Mucosa of rectum (tissue), 2 donors: ENCODE results near the gene WDR20.
"Not testable (repeated sequence)": the region's sequence is repeated elsewhere in the genome, so short reads cannot be mapped to it uniquely, and the experiment has no call there.

Source experiments
- H3K27ac ChIP-seq, 2 donors: one replicate each; pipeline ENCODE4 v1.7.0; 2013; ENCODE audit warnings: inconsistent platforms in 2 of 2, low read depth in 2 of 2, low read length in 2 of 2
- H3K27me3 ChIP-seq, 2 donors: one replicate each; pipeline ENCODE4 v1.7.0; 2013; ENCODE audit warnings: low read length in 2 of 2; ENCODE audit not compliant: control insufficient read depth in 2 of 2, insufficient read depth in 2 of 2
- H3K36me3 ChIP-seq, 2 donors: one replicate each; pipeline ENCODE4 v1.7.0; 2013; ENCODE audit warnings: low read length in 2 of 2; ENCODE audit not compliant: control insufficient read depth in 2 of 2, insufficient read depth in 2 of 2
- H3K4me1 ChIP-seq, 2 donors: one replicate each; pipeline ENCODE4 v1.7.0; 2013; ENCODE audit warnings: low read length in 2 of 2, mild to moderate bottlenecking in 1 of 2; ENCODE audit not compliant: control insufficient read depth in 2 of 2, insufficient read depth in 2 of 2
- H3K4me3 ChIP-seq, 2 donors: one replicate each; pipeline ENCODE4 v1.7.0; 2013; ENCODE audit warnings: low read length in 2 of 2
- H3K9ac ChIP-seq, 2 donors: one replicate each; pipeline ENCODE4 v1.7.0; 2013; ENCODE audit warnings: low read length in 2 of 2, low read depth in 1 of 2, mild to moderate bottlenecking in 1 of 2
- H3K9me3 ChIP-seq, 2 donors: one replicate each; pipeline ENCODE4 v1.7.0; 2013; ENCODE audit warnings: low read length in 2 of 2; ENCODE audit not compliant: control insufficient read depth in 2 of 2
- donor health status: healthy.
- donor health status: Normal muscosa, but diverticular disease.

The WDR20 gene

DNA sequence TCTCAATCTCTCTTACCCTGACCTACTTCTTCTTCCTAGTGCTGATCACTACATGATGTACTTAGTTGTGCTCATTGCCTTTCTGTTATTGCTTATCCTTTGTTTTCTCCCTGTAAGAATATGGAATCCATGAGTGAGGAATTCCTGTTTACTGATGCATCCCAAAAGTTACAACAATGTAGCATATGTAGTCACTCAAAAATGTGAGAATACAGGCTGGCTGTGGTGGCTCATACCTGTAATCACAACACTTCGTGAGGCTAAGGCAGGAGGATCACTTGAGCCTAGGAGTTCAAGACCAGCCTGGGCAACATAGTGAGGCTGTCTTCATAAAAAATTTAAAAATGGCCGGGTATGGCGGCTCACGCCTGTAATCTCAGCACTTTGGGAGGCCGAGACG lies 8.0 kb upstream of the WDR20 start:
- Histone ChIP-seq H3K9ac (no peak overlapping the region), H3K27ac (no peak overlapping the region), H3K27me3 (no peaks in the 10 kb centered on the region), H3K4me3 (no peak overlapping the region), H3K9me3 (no peaks in the 10 kb centered on the region), H3K4me1 (no peaks in the 10 kb centered on the region), H3K36me3 (no peaks in the 10 kb centered on the region)

DNA sequence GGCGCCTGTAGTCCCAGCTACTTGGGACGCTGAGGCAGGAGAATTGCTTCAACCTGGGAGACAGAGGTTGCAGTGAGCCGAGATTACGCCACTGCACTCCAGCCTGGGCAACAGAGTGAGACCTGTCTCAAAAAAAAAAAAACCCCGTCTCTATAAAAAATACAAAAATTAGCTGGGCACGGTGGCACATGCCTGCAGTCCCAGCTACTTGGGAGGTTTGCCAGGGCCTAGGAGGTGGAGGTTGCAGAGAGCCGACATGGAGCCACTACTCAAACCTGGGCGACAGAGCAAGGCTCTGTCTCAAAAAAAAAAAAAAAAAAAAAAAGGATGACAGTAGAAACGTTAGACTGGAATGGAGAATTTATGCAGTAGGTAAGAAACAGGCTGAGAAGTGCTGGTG lies 5.7 kb upstream of the WDR20 start:
- H3K27me3 ChIP-seq, H3K27ac ChIP-seq, H3K4me1 ChIP-seq, H3K9ac ChIP-seq, H3K4me3 ChIP-seq, H3K9me3 ChIP-seq, H3K36me3 ChIP-seq: not testable (repeated sequence)

DNA sequence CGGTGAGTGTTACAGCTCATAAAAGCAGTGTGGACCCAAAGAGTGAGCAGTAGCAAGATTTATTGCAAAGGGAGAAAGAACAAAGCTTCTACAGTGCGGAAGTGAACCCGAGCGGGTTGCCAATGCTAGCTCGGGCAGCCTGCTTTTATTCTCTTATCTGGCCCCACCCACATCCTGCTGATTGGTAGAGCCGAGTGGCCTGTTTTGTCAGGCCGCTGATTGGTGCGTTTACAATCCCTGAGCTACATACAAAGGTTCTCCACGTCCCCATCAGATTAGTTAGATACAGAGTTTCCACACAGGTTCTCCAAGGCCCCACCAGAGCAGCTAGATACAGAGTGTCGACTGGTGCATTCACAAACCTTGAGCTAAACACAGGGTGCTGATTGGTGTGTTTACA lies 5.0 kb upstream of the WDR20 start:
- not testable (repeated sequence) for H3K4me1 ChIP-seq, H3K9ac ChIP-seq, H3K27me3 ChIP-seq, H3K4me3 ChIP-seq, H3K36me3 ChIP-seq, H3K9me3 ChIP-seq, H3K27ac ChIP-seq

DNA sequence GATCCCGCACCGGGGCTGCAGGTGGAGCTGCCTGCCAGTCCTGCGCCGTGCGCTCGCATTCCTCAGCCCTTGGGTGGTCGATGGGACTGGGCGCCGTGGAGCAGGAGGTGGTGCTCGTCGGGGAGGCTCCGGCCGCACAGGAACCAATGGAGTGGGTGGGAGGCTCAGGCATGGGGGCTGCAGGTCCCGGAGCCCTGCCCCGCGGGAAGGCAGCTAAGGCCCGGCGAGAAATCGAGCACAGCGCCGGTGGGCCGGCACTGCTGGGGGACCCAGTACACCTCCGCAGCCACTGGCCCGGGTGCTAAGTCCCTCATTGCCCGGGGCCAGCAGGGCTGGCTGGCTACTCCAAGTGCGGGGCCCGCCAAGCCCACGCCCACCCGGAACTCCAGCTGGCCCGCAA lies 4.2 kb upstream of the WDR20 start:
- not testable (repeated sequence) for H3K9ac ChIP-seq, H3K4me3 ChIP-seq, H3K27ac ChIP-seq, H3K36me3 ChIP-seq, H3K9me3 ChIP-seq, H3K4me1 ChIP-seq, H3K27me3 ChIP-seq

DNA sequence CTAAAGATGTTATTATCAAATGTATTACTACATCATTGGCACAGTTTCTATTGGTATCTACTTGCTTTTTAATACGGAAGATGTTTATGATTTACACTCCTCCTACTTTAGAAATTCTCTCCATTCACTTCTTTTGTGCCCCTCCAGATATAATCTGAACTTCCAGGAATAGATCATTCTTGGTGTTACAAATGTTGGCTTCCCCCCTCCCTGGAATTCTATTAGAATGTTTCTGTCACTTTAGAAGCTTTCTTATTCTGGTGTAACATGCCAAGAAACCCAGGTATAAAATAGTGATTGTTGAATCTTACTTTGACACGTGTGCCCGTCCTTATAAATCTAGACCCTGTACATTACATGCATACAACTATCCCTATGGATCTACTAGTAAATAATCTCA lies 1.2 kb upstream of the WDR20 start:
- Histone ChIP-seq H3K36me3 (no peaks in the 10 kb centered on the region), H3K9me3 (no peaks in the 10 kb centered on the region), H3K9ac (no peak overlapping the region), H3K4me3 (peak overlapping the region in 1 of 2 donors; percentile 98), H3K27me3 (no peaks in the 10 kb centered on the region), H3K4me1 (peaks cover 7 to 9% of the 10 kb centered on the region in 2 donors), H3K27ac (no peak overlapping the region)

DNA sequence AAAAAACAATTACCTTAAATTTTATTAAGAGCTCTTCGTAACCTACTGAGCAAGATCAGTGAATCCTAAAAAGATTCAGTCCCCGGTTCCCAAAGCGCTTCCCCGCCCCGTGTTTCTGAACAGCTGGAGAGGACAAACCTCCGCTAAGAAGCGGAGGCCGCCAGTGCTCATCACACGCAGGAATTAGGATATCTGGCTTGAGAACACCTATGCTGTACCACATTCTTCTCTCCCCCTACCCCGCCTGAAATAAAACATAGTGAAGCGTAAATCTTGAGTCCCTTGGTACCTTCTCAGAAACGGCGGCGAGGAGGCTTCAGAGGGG lies 774 bp upstream of the WDR20 start:
- H3K36me3 ChIP-seq, result no peaks in the 10 kb centered on the region
- H3K9me3 ChIP-seq, result no peaks in the 10 kb centered on the region
- peak overlapping the region; percentile 63 to 73 for H3K9ac ChIP-seq
- H3K27ac ChIP-seq, result peak overlapping the region; percentile 53 to 75
- H3K4me3 ChIP-seq, result peak overlapping the region; percentile 98 to 99
- H3K27me3 ChIP-seq, result no peaks in the 10 kb centered on the region
- peaks cover 7 to 9% of the 10 kb centered on the region in 2 donors for H3K4me1 ChIP-seq

DNA sequence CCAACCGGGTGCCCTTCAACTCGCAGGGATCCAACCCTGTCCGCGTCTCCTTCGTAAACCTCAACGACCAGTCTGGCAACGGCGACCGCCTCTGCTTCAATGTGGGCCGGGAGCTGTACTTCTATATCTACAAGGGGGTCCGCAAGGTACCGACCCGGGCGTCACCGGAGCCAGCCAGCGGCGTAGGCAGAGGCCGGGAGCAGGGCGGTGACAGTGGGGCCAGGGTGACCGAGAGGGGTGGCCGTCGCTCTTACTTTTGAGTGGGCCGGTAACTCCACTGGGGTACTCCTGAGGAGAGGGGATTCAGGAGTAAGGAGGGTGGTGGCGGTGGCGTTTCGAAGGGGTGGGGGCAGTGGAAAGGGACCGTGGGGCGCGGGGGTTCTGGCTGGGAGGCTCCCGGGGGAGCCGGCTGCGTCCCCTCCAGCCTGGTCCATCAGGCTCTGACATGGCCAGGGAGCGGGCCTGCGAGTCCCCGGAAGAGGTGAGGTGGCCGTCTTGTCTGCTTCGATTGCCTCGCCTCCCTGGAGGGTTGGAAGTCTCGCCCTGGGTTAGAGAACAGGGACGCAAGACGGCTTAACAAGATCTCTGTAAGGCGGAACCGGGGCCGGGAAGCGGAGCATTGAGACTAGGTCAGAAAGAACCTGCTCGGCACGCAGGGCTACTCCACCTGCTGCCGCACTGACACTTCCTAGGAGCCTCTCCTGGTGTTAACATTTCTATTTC lies 491 bp downstream of the WDR20 start:
- H3K4me3 ChIP-seq, result peak overlapping the region; percentile 98 to 99
- H3K4me1 ChIP-seq, result peaks cover 7 to 9% of the 10 kb centered on the region in 2 donors
- no peaks in the 10 kb centered on the region for H3K27me3 ChIP-seq
- H3K36me3 ChIP-seq, result no peaks in the 10 kb centered on the region
- H3K9me3 ChIP-seq, result no peaks in the 10 kb centered on the region
- peak overlapping the region; percentile 96 for H3K9ac ChIP-seq
- peak overlapping the region; percentile 85 to 86 for H3K27ac ChIP-seq

DNA sequence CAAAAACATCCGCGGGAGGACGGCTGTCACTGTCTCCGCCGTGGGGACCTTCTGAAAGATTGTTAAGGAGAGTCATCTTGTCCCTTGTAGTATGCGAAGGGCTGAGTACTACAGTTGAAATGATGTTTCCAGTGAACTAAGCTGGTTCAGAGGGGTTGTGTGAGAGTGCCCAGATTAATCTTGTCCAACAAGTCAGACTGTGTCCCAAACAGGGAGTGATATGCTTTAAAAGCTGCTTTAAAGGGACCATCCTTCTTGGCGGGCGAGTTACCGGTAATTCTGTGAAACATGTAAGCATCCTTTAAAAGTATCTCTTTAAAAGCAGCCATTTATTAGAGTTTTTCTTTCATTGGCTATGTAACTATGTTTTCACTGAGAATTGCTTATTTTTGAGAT lies 1.1 kb downstream of the WDR20 start:
- no peaks in the 10 kb centered on the region for H3K27me3 ChIP-seq
- H3K9me3 ChIP-seq, result no peaks in the 10 kb centered on the region
- no peaks in the 10 kb centered on the region for H3K36me3 ChIP-seq
- peak overlapping the region; percentile 85 to 86 for H3K27ac ChIP-seq
- peak overlapping the region; percentile 98 to 99 for H3K4me3 ChIP-seq
- H3K9ac ChIP-seq, result peak overlapping the region; percentile 96
- H3K4me1 ChIP-seq, result peaks cover 7 to 9% of the 10 kb centered on the region in 2 donors

DNA sequence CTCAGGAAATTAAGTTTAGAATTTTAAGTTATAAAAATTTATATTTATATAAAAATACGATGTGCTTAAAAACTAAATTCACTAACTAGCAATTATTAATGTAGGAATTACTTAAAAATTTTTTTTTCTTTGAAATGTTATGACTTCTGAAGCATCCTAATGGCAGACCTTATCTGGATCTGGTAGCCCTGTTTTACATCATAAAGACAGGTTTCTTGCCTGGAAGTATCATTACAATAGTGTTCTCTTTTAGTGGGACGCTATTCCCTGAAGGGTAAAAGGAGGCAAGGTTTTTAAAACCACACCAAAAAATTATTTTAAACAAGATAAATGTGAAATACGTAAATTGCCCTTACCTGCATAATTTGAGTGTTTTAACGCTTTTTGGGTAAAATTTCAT lies 2.1 kb downstream of the WDR20 start:
- Histone ChIP-seq H3K4me3 (no peak overlapping the region), H3K9me3 (no peaks in the 10 kb centered on the region), H3K27ac (no peak overlapping the region), H3K4me1 (peaks cover 7 to 9% of the 10 kb centered on the region in 2 donors), H3K27me3 (no peaks in the 10 kb centered on the region), H3K9ac (no peak overlapping the region), H3K36me3 (no peaks in the 10 kb centered on the region)

DNA sequence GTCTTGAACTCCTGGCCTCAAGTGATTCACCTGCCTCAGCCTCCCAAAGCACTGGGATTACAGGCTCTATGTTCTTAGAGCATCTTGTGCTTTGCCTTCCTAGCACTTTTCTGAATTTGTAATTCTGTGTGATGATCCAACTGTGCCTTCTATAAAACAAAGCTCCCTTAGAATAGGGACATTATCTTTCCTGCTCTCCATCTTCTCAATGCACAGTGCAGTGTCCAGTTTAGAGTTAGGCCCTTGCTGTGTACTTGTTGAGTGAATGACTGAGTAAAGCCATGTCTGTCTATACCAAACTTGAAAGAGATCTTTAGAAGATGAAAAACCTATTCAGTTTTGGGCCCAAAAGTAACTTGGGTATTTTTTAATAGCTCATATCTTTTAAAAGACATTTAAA lies 5.2 kb downstream of the WDR20 start:
- H3K4me3 ChIP-seq, result no peak overlapping the region
- H3K4me1 ChIP-seq, result peaks cover 3 to 7% of the 10 kb centered on the region in 2 donors
- no peaks in the 10 kb centered on the region for H3K9me3 ChIP-seq
- no peaks in the 10 kb centered on the region for H3K36me3 ChIP-seq
- H3K27ac ChIP-seq, result no peak overlapping the region
- no peak overlapping the region for H3K9ac ChIP-seq
- no peaks in the 10 kb centered on the region for H3K27me3 ChIP-seq

DNA sequence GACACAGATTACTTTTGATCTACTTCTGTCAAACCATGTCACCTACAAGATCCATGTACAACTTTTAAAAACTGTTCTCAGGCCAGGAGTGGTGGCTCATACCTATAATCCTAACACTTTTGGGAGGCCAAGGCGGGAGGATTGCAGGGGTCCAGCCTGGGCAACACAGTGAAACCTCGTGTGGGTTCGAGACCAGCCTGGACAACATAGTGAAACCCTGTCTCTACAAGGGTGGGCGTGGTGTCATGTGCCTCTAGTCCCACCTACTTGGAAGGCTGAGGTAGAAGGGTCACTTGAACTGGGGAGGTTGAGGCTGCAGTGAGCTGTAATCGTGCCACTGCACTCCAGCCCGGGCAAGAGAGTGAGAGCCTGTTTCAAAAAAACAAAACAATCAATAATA lies 5.7 kb downstream of the WDR20 start:
- Histone ChIP-seq H3K27ac (no peak overlapping the region), H3K9me3 (no peaks in the 10 kb centered on the region), H3K4me3 (no peak overlapping the region), H3K36me3 (no peaks in the 10 kb centered on the region), H3K9ac (no peak overlapping the region), H3K4me1 (peaks cover 3 to 7% of the 10 kb centered on the region in 2 donors), H3K27me3 (no peaks in the 10 kb centered on the region)
